Left lobe of liver (tissue), 2 donors: Measurements from ENCODE around the gene GSK3B. TPM values are rescaled to one million over a fixed set of nuclear protein-coding genes. Genes with fewer than 3 reads are reported as not detected.
"Not testable (repeated sequence)": the region's sequence is repeated elsewhere in the genome, so short reads cannot be mapped to it uniquely, and the experiment has no call there.

Source experiments
- ATAC-seq: fragments of 200-7000 bp; cut with Tn5 transposase; one replicate; pipeline ENCODE4 v1.9.1; 2020; ENCODE audit warnings: mild to moderate bottlenecking, moderate library complexity
- DNase-seq: peaks from one replicate; pipeline ENCODE4 v3.0.0-alpha.2; 2020; ENCODE audit warnings: low spot score
- total RNA-seq: library from RNA; stranded (reverse); gene quantifications from one replicate; pipeline ENCODE4 v1.2.1, GENCODE V29; 2021
- donor health status: DM: no; HTN: no; CAD: no; lungs with moderate emphysema.
- donor health status: DM: no; HTN: yes; CAD: no.

GSK3B gene
- total RNA-seq, 1 donor from 2014 or later, result 12.7 TPM

DNA sequence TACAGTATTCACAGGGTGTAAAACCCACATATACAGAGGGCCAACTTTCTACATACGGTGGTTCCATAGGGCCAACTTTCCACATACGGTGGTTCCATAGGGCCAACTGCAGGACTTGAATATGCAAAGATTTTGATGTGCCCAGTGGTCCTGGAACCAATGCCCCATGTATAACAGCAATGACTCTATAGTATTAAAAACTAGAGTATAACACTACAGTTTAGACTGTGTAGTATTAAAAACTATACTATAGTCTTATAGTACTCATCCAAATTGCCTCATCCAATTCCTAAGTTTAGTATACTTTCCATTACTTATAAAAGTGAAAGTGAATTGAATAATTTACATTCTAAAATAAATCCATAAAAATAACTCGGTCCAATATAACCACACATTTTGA is 75.9 kb downstream of the GSK3B start:
- ATAC-seq (no peak), DNase-seq (no peak)

- no peak for ATAC-seq
- no peak for DNase-seq
Measured at GRCh38 chr3:120017692-120018091, 76.6 kb downstream of the GSK3B start.

DNA sequence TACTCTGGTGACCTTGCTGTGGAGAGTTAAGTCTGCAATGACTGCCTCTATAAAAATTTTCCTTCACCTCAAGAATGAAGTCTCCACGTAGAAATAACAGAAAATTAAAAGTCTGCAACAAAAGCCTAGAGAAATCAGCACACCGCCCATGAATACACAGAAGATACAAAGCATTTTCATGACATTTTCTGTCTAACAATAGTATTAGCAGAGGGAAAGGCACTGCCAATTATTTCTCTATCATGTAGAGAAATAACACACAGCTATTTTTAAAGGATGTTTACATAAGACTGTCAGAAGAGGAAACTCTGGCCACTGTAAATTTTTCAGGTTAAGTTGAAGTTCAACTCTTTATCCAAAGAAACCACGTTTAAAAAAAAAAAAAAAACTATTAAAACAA is 80.8 kb downstream of the GSK3B start:
- peak; percentile 31 for ATAC-seq

GRCh38 chr3:120005741-120006140 is 88.5 kb downstream of the GSK3B start:
- not testable (repeated sequence) for DNase-seq, ATAC-seq

More for the DNA sequence above, 80.8 kb downstream of the GSK3B start:
- DNase-seq, result no peak

DNA sequence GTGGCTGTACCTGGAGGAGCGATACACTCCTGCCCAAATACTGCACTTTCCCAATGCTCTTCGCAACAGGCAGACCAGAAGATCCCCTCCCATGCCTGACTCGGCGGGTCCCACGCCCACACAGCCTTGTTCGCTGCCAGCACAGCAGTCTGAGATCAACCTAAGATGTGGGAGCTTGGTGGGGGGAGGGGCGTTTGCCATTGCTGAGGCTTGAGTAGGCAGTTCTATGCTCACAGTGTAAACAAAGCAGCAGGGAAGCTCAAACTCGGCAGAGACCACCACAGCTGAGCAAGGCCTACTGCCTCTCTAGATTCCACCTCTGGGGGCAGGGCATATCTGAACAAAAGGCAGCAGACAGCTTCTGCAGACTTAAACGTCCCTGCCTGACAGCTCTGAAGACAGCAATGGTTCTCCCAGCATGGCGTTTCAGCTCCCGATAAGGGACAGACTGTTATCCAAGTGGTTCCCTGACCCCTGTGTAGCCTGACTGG is 90.2 kb downstream of the GSK3B start:
- not testable (repeated sequence) for DNase-seq

DNA sequence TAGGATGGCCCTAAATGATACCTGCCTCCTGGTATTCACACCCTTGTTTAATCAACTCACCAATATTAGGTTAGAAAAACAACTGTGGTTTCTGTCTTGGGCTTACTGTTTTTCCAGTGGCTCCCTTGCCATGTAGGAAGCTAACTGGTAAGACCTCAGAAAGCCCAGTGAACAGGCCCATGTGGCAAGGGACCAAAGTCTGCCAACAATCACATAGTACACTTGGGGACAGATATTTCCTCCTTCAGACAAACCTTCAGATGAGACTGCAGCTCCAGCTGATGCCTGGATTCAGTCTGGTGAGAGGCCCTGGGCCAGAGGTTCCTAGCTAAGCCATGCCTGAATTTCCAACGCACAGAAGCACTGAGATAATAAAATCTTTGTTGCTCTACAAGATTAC is 96.1 kb downstream of the GSK3B start:
- DNase-seq, result no peak
- no peak for ATAC-seq

More for the DNA sequence above, 90.2 kb downstream of the GSK3B start:
- ATAC-seq, result not testable (repeated sequence)

DNA sequence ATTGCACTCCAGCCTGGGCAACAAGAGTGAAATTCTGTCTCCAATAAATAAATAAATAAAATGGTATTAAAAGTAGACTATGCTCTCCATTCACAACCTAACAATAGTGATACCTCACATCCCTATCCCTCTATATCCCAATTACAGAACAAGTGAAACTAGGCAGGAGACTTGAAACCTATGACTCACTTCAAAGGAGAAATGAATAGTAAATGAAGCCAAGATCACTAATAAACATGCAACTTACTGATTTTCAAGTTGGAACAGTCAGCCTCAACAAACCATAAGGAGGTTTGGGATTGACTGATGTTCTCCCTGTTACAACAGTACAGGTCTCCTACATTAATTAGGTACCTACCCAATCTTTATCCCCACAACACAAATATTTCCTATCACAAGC is 103.4 kb downstream of the GSK3B start:
- DNase-seq, result no peak

GRCh38 chr3:119989981-119990655 is 104.1 kb downstream of the GSK3B start:
- ATAC-seq (no peak), DNase-seq (no peak)

More for the DNA sequence above, 103.4 kb downstream of the GSK3B start:
- no peak for ATAC-seq

DNA sequence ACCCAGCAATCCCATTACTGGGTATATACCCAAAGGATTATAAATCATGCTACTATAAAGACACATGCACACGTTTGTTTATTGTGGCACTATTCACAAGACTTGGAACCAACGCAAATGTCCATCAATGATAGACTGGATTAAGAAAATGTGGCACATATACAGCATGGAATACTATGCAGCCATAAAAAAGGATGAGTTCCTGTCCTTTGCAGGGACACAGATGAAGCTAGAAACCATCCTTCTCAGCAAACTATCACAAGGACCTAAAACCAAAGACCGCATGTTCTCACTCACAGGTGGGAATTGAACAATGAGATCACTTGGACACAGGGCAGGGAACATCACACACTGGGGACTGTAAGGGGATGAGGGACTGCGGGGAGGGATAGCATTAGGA is 107.4 kb downstream of the GSK3B start:
- DNase-seq, ATAC-seq: not testable (repeated sequence)

DNA sequence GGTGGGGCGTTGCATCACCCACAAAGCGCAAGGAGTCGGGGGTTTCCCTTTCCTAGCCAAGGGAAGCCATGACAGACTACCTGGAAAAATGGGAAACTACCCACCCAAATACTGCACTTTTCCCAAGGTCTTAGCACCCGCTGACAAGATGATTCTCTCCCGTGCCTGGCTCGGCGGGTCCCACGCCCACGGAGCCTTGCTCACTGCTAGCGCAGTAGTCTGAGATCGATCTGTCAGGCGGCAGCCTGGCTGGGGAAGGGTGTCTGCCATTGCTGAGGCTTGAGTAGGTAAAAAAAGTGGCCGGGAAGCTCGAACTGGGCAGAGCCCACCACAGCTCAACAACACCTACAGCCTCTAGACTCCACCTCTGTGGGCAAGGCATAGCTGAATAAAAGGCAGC is 112.9 kb downstream of the GSK3B start:
- DNase-seq (no peak), ATAC-seq (no peak)

DNA sequence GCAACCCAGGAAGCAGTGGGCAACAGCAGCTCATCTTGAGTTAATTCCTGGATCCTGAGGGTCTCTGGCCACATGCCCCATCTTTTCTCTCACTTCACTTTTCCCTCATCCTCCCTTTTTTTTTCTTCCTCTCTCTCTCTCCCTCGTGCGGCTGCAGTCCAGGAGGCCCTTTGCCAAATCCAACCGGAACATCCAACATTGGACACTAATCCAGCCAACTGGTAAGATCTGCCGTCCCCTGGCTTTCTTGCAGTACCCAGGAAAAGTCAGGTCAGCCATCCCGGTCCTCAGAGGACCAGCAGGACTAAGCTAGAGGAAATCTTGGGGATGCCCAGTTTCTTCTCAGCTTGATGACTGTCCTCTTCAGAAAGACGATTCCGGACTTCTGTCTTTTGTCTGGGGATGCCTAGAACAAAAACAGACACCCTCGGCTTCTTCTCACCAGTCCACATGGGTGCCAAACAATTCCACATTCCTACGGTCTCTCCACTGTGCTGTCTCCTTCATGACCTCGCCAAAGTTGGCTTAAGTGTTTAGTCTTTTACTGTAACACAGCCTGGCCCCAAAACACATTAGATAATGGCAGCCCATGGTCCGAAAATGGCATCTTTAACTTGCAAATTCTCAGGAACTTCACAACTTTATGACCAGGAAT is 115.6 kb downstream of the GSK3B start:
- DNase-seq (no peak), ATAC-seq (peak; percentile 24)

DNA sequence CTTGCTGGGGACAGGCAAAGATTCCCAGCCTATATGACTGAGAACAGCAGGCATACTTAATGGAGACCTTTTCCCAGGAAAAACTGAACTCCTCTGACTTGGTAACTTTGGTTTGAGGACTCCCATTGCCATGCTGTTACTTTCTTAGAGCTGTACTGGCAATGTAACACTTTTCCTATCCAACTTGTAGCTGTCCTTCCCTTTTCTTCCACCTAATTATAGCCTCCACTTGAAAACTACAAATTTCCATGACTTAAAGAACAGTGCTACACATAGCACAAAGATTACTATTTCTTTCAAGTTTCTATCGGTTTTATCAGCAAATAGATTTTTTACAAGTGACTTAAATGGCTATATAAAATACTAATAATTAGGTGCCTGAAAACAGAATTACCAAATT is 116.9 kb downstream of the GSK3B start:
- ATAC-seq, result no peak
- no peak for DNase-seq

DNA sequence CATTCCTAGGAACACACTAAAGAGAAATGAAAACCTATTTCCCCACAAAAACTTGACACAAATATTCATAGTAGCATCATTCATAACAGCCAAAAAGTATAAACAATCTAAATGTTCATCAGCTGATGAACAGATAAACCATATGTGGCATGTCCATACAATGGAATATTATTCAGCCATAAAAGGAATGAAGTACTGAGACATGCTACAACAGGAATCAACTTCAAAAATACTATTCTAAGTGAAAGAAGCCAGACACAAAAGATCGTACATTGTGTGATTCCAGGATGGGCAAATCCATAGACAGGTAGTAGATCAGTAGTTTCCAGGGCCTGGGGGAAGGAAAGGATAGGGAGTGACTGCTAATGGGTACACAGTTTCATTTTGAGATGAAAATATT is 118.0 kb downstream of the GSK3B start:
- no peak for DNase-seq
- ATAC-seq, result no peak

DNA sequence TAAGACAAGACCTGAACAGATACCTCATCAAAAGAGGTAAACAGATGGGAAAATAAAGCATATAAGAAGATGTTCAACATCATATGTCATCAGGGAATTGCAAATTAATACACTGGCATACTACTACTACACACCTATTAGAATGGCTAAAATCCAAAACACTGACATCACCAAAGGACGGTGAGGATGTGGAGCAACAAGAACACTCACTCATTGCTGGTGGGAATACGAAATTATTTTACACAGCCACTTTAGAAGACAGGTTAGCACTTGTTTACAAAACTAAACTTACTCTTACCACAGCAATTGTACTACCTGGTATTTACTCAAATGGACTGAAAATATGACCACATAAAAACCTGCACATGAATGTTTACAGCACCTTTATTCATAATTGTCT is 119.6 kb downstream of the GSK3B start:
- DNase-seq (no peak), ATAC-seq (no peak)

GRCh38 chr3:119973018-119973646 is 121.1 kb downstream of the GSK3B start:
- no peak for DNase-seq
- no peak for ATAC-seq

GRCh38 chr3:119969759-119970158 is 124.5 kb downstream of the GSK3B start:
- ATAC-seq, result no peak
- no peak for DNase-seq

DNA sequence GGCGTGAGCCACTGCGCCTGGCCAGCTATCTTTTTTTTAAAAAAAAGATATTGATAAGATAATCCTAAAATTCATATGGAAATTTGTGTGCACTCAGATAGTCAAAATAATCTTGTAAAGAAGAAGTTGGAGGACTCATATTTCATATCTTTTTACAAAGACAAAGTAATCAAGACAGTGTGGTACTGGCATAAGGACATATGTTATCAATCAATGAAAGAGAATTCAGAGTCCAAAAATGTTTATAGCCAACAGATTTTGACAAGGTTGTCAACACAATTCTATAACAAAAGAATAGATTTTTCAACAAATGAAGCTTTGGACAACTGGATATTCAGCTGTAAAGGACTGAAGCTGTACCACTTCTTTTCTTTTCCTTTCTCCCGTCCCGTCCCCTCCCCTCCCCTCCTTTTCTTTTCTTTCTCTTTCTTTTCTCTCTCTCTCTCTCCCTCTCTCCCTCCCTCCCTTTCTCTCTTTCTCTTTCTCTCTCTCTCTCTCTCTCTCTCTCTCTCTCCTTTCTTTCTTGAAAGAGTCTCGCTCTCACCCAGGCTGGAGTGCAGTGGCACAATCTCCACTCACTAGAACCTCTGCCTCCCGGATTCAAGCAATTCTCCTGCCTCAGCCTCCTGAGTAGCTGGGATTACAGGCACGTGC is 126.8 kb downstream of the GSK3B start:
- DNase-seq (no peak), ATAC-seq (no peak)

GRCh38 chr3:119965692-119966091 is 128.6 kb downstream of the GSK3B start:
- ATAC-seq (no peak), DNase-seq (no peak)

- DNase-seq (no peak), ATAC-seq (no peak)
Measured at GRCh38 chr3:119964294-119964693, 130.0 kb downstream of the GSK3B start.

GRCh38 chr3:119955972-119956371 is 138.3 kb downstream of the GSK3B start:
- ATAC-seq, result peak; percentile 36

DNA sequence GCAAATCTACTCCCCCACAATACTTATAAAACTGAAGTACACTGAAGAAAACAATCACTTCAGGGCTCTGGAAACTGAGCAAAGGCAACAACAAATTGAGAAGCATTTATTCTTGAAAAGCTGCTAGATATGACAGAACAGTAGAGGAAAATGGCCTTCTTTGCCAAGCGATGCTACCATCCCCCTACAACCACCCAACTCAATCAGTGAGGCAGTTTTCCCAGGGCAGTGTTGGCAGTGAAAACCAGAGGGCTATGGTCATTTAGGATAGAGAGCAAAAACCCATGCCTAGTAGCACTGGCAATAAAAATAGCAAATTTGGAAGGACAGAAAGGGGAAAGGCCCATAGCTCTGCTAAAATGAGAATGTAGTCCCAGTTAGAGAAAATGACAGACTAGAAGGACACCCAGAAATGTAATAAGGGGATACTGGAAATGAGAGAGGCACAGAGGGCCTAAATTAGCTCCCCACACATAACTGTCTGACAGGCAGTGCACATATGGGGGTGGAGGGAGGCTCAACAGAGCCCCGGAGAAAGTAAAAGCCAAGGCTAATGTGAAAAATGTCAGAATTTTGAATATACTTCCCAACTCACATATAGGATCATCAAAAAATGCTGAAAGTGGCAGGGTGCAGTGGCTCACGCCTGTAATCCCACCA is 143.5 kb downstream of the GSK3B start:
- DNase-seq (no peak), ATAC-seq (no peak)

More at GRCh38 chr3:119955972-119956371, 138.3 kb downstream of the GSK3B start:
- DNase-seq, result no peak
